ENCODE results near the gene EBF3.

EBF3 gene

DNA sequence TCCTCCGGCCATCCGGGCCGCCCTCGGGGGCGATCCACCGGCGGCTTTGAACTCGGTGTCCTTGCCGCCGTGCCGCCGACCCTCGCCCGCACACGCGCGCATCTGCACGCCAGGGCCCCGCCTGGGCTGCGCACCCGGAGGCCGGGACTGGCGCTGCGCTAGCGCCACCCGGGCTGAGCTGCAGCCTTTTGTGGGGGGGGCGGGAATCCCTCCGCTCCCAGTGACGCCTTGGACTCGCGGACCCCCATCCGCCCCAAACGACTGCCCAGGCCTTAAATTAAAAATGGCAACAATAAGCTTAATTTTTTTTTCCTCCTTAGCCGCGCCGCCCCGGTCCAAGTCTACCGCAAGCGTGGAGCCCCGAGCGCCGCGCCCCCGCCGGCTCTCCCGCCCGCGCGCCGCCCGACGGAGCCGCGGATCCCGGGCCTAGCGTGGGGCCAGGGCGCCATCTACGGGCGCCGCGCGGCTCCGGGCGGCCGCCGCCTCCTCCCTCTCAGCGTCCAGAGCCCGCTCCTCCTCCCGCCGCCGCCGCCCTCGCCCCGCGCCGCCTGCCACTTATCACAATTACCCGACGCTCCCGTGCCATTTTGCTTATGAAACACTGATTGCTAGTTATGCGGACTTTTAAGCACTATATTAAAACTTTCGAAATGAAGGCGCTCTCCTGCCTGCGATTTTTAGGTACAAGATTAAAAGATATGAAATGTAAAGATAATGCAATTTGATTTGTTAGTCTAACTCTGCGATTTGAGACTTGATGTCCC, 7.5 kb upstream of the EBF3 start:
- DNase-seq = peak; percentile 76

DNA sequence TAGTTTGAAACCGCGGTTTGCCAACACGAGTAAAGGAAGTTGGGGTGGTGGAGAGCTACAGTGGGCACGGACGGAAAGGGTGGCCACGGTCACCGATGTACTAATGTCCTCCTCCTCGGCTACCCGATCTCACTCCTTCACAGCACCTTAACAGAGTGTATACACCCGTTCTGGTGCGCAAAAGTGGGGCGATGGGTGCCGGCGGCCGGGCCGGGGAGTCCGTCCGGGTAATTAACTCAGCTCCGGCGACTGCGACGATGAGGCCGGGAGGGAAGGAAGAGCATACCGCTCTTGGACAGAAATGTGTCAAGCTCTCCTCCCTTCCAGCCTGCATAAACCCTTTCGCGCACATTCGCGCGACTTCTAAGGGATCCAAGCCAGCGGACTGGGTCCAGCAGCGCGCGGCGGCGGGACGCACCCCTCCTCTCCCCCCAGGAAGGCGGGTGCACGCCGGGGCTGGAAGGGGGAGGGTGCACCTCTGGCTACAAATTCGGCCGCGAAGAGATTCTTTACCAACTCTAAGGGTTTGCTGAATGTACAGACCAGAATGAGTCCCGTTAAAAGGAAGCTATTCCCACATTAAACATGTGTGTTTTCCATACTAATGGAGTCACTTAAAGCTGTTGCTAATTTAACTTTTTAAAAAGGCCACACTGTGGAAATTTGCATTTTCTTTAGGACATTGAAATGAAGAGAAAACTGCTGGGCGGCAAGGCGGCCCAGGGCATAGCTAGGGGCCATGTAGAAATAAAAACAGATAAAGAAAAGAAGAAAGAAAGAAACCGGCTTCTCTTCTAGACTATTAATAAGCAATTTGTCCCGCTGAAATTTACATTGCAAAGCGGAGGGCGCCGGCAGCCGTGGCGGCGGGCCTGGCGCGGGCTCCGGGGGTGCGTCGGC, 6.6 kb upstream of the EBF3 start:
- DNase-seq = peak; percentile 75

DNA sequence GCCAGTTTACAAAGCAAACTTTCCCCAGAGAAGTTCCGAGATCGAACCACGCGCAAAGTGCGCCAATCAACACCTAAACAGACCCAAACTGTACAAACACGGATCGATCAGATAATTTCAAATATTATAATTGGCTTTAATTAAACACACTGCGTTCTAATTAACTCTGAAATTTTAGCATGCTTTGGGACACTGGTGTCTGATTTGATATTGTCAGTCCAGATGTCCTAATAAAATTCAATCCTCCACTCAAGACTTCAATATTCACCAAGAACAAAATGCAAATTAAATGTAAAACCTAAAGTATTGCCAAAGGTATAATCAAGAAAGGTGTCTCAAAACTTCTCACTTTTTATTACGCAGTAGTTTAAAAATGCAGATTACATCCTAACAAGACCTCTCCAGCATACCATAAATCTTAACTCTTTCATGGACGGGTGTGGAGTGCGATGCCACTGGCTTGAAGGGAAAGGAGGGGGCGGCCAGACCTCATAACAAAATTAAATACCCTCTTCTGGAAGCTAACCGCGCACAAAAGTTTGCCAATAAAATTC, 5.9 kb upstream of the EBF3 start:
- DNase-seq = no peak

DNA sequence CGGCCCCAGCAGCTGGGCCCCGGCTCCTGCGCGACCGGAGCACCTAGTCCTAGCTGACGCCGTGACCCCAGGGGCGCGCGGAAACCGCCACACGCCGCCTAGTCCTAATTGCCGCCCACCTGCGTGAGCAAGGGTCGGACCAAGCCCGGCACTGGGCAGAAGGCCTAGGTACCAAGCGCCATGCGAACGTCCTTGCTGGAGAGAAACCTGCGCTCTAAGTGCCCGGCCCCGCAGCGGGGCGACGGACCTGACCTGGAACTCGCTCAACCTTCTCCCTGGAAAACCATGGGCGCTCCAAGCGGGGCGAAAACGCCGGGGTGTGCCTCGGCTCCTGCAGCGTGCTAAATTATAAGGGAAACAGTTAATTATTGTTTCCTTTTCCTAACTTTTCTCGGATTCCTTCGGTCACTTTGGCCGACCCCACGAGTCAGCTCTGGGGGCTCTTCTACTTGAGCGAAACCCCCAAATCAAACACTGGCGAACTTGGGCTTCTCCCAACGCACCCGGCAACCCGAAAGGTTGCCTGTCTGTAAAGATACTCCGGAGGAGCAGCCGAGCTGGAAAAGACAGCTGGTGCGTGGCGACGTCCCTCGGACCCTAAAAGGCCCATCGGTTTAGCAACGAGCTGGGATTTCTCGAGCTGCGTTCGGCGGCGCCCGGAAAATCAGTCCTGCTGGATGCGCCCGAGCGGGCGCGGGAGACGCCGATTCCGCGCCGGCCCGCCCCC, 5.3 kb upstream of the EBF3 start:
- peak; percentile 76 for DNase-seq

- peak; percentile 80 for DNase-seq
Measured at GRCh38 chr10:129968853-129969183, 4.7 kb upstream of the EBF3 start.

- DNase-seq = peak; percentile 58
Measured at GRCh38 chr10:129968020-129968852, 4.2 kb upstream of the EBF3 start.

GRCh38 chr10:129967579-129968019, 3.5 kb upstream of the EBF3 start:
- DNase-seq = no peak

DNA sequence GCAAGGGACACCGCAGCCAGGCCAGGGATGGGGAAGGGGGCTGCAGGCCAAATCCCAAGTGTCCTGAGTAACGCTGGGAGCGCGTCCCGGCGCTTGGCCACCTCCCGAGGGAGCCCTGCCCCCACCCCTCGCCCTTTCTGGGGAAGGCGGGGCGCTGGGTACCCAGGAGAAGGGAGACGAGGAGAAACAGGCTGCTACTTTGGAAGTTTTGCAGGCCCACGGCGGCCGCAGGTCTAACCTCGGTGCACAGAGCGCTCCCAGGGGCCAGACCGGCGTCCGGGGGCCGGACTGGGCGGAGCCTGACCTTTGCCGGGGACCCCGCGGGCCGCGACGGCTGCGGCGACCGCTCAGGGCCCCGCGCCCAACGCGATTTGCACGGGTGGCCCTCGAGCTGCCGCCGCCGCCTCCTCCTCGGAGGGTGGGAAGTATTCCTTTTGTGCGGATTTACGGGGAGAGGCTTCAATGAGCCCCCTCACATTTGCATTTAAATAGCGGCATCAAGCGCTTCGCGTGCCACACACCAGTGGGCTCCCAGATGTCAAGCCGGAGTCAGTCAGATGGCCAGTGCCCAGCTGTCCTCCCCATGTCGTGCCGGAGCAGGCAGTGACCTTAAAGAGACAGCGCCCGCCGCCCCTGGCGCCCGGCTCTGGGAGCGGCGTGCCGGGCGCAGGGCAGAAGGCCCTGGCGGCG, 3.0 kb upstream of the EBF3 start:
- peak; percentile 66 for DNase-seq

DNA sequence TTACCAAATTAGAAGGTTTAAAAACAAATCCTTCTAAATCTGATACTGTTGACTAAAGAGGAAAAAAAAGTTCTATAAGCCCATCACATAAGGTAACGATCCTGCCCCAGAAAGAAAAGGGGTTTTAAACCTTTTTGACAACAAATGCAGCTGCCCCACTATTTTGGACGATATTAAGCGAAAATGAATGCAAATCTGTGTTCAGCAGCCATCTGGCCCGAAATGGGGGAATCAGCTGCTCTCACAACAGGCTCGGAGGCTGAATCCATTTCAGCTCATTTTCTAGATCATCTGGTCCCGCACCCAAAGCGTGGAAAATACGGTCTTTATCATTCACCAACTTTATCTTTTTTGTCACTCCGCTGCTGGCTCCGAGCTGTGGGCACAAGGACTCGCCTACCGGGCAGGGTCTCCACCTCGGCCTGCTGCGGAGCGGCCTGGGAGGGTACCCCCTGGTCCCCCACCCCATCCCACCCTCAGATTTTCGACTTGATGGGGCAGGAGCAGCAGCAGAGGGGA, 2.4 kb upstream of the EBF3 start:
- DNase-seq = peak; percentile 48

DNA sequence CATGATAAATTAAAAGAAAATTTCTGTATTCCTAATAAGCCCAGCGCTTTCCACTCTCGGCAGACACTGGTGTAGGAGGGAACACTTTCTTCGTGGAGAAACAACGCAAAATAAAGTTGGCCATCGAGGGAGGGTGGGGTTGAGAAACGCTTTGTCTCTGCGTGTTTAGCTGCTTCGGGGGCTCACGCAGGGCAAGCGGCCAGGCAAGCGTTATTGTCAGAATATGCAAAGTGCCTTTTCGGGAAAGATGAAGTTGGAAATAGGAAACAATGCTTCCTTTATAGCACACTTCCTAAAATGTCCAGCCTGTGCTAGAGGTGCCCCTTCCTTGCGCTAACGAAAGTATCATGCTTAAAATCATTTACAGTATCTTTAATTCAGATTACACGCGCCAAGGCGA, 1.9 kb upstream of the EBF3 start:
- peak; percentile 47 for DNase-seq

DNA sequence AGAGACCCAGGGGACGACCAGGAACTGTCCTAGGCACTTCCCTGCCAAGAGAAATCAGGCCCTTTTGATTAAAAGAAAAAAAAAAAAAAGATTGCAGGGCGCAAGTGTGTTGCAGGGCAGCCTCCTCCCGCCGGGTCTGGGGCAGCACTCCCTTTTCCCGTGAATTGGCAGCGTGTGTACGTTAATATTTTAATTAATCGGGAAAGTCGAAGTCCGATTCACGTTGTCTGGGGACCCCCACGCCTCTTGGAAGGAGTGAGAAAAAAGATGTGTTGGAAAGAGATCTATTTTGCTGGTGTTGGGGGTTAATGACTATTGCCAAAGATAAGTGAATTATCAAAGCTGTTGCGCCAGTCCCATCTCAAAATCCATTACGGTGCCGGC, 1.3 kb upstream of the EBF3 start:
- DNase-seq = no peak

- peak; percentile 81 for DNase-seq
Measured at GRCh38 chr10:129964611-129965424, 744 bp upstream of the EBF3 start.

DNA sequence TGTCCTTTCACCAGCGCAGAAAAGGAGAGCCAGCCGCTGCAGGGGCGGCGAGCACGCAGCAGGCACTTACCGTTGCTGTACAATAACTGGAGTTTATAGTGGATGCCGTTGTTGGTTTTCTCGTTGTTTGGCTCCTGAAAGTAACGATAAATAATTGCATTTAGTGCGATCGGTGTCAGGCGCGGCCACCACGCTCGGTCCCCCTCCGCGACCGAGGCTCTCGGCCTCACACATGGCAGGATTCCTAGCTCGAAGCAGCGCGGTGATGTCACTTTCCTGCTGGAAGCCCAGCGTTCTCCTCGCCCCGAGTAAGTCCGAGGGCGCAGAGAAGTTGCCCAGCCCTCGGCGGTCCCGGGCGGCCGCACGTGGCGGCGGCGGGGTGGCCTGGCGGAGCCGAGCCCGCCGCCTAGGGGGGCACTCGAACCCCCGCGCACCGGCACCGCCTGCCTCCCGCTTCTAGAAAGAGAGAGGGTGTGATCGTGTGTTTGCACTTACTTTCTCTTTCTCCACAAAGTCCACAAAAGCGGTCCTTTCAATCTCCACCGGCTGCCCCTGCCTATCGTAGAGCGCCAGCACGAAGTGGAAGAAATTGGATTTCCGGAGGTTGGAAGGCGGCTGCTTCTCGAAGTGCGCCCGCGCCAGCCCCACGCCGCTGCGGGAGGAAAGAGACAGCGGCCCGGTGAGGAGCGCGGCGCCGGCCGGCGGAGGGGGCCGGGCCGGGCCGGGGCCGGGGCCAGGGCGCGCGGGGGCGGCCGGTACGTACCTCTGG, 1.0 kb downstream of the EBF3 start:
- DNase-seq = peak; percentile 91

- DNase-seq = peak; percentile 72
Measured at GRCh38 chr10:129962031-129962871, 1.8 kb downstream of the EBF3 start.

- no peak for DNase-seq
Measured at GRCh38 chr10:129961157-129961701, 2.8 kb downstream of the EBF3 start.

DNA sequence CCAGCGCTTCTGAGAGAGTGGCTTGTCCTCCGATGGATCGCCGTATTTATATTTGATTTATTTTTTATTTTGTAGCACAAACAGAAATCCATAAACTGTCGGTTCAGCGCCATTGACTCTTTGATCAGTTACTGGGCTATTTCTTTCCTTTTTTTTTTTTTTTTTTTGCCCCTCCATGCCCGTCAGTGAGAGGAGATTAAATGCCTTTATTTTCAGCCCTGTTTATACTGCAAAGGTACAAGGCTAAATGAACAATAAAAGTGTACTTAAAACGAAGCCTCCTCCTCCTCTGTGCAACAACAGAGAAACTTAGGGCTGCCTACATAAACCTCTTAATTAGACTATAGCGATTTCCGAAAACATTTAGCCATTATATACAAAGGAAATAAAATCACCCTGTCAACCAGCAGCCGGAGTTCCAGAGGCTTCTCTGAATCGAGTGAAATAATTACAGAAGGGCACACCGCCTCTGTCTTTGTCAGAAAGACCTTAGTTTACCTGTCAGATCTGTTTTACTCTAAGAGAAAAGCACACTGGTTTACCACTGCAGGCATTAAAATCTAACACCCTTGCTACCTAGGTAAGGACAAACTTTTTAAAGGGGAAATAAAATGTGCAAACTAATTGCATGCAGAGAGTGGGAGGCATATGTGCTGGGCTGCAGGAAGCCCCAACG, 3.5 kb downstream of the EBF3 start:
- peak; percentile 56 for DNase-seq
